NCI-H82 (cell line): ENCODE measurements around the gene PRKG1.
"Not testable (repeated sequence)": the region's sequence is repeated elsewhere in the genome, so short reads cannot be mapped to it uniquely, and the experiment has no call there.

ENCODE experiments used
- DNase-seq: peaks from one replicate; lab custom pipeline; 2025; lab: John Stamatoyannopoulos, UW

The PRKG1 gene

DNA sequence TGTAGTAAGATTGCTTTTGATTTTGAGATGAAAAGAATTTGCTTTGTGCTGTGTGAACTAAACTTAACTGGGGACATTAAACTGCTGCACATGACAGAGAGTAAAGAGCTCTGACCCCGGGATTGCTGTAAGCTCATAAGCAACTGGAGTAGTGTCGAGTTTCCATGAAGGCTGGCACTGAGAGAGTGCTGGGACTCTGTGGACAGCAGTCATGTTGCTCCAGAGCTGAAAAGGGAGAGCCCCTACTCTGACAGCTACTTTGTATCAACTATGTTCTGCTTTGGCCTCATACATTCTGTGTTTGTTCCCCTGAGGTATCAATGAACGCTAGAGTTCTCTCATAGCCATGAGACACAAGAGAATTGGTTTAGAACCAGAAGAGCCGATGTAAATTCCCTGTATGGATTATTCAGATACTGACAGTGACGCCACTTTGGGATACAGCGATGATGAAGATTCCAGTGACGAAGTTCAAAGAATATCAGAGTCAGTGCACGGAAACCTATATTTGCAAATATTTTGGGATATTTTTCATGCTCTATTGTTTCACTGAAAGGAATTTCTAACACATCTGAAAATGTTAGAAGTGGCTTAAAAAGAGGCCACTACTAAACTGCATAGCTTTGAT, 1053.9 kb downstream of the PRKG1 start:
- peak; percentile 81 for DNase-seq

DNA sequence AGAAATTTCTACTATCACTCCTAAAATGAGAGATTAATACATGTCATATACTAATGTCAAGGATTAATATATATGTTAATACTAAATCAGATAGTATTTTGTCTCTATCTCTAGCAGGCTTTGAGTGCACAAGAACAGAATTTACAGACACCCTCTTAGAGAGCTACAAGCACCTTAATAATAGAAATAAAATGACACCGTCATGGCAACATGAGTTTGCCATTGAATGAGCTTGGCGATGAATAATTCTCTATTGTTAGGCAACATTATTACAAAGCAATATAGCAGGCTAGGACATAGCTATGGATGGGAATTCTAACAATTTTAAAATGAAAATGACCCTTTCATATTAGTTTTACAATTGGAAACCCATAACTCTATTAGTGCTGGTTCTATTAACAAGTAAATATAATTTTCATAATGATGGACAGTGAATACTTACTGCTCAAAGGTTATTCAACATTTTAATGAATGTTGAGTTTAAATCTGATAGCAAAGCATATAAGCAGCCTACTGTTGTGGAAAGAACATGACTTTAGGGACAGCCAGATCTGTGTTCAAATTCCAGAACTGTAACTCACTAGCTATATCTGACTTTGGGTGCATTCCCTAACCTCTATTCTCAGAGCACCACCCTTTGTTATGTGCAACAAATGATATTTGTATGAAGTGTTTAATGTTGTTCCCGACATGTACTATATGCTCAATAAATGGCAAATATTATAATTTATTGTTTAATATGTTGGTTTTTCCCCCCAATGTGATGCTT, 1055.3 kb downstream of the PRKG1 start:
- DNase-seq, result no peak

- DNase-seq, result no peak
These were observed 1060.8 kb downstream of the PRKG1 start for GRCh38 chr10:52135101-52135500.

- peak; percentile 70 for DNase-seq
These were observed 1062.6 kb downstream of the PRKG1 start for GRCh38 chr10:52136921-52137320.

DNA sequence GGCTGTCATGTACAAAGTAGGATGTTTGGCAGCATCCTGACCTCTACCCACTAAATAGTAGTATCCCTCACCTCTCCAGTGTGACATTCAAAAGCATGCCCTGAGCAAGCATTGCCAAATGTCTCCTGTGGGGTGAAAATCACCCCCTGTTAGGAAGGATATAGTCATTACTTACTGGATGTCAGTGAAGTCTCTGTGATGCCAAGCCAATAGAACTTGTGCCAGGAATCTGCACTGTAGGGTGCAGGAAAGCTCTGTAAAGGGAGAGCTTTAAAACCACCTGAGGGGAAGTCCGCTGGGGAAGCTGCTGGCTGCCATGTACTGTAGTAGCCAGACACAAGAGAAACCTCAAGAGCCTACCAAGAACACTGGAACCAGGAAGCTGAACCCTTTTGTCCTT, 1069.1 kb downstream of the PRKG1 start:
- no peak for DNase-seq

GRCh38 chr10:52145636-52146035, 1071.3 kb downstream of the PRKG1 start:
- DNase-seq, result no peak

- DNase-seq, result no peak
These were observed 1072.5 kb downstream of the PRKG1 start for GRCh38 chr10:52146766-52147165.

DNA sequence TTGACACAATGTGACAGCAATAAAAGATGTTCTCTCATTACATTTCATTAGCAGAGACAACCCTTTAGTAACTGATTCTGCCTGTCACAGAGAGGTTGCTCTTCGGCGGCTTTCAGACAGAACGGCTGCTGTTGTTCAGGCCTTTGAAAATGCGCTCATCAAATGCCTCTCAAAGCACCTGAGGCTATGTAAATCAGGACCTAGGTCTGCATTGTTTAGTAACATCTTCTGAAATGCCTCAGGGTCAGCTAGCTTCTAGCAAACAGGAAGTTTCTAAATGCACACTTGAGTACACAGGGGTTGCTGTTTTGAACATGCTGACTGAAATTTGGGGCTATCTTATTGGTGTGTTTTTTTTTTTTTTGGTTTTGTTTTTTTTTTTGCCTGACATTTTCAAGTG, 1096.5 kb downstream of the PRKG1 start:
- no peak for DNase-seq

GRCh38 chr10:52172581-52172980, 1098.3 kb downstream of the PRKG1 start:
- DNase-seq, result peak; percentile 4

GRCh38 chr10:52185256-52185655, 1111.0 kb downstream of the PRKG1 start:
- DNase-seq, result no peak

DNA sequence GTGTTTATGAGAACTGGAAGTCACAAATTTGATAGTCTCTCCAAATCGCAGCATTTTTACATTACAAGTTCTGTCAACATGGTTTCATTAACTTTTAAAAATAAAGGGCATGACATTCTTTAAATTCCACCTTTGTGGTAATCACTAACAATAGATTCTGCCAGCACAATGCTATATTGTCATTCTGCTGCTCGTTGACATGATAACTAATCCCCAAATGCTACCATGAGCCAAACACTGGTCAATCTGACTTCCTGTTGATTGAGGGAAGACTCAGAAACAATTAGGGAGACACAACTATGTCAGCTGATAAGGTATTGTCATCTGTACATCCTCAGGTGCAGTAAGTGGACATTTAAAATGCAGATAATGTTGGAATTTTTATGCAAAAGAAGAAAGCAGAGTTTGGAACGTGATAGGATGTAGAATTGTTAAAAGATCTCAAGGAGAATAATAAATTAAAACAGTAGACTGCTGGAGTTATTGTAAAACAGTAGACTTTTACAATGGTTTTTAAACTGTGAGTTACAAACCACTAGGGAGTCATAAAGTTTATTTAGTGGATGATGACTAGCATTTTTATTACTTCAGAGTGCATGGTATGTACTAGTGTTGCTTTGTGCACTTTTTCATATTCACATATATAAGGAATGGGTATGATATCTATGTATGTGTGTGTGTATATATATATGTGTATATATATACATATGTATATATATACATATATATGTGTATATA, 1113.4 kb downstream of the PRKG1 start:
- DNase-seq, result no peak

DNA sequence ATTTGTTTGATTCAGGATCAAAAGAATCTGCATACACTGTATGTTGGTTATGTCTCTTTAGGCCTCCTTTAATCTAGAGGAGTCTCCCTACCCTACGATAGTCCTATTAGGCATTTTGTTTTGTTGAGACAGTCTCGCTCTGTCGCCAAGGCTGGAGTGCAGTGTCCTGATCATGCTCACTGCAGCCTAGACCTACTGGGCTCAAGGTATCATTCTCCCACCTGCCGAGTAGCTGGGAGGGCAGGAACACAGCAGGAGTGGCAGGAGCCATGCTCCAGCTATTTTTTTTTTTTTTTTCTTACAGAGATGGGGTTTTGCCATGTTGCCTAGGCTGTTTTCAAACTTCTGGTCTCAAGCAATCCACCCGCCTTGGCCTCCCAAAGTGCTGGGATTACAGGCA, 1116.8 kb downstream of the PRKG1 start:
- peak; percentile 20 for DNase-seq

- DNase-seq, result no peak
These were observed 1119.9 kb downstream of the PRKG1 start for GRCh38 chr10:52194191-52194590.

GRCh38 chr10:52194716-52195115, 1120.4 kb downstream of the PRKG1 start:
- no peak for DNase-seq

- no peak for DNase-seq
These were observed 1122.8 kb downstream of the PRKG1 start for GRCh38 chr10:52197098-52197497.

- DNase-seq, result no peak
These were observed 1124.3 kb downstream of the PRKG1 start for GRCh38 chr10:52198540-52198939.

- DNase-seq, result not testable (repeated sequence)
These were observed 1130.6 kb downstream of the PRKG1 start for GRCh38 chr10:52204906-52205305.

- DNase-seq, result no peak
These were observed 1134.1 kb downstream of the PRKG1 start for GRCh38 chr10:52208365-52208764.

GRCh38 chr10:52210161-52210560, 1135.9 kb downstream of the PRKG1 start:
- DNase-seq, result no peak

DNA sequence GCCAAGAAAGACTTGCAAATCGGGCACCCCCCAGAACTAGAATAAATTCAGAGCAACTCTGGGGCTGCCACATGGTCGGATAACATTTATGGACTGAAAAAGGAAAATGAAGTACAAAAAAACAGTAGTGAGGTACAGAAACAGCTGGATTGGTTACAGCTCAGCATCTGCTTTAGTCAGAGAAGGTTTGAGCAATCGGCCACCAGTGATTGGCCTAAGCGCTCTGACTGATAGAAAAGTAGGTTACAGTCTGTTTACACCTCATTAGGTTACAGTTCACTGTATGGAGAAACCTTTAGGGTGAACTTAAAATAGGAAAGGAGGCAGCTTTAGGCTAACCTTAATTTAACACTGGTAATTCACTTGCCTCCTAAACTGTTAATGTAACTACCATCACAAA, 1137.8 kb downstream of the PRKG1 start:
- DNase-seq, result no peak

- DNase-seq, result no peak
These were observed 1138.5 kb downstream of the PRKG1 start for GRCh38 chr10:52212802-52213201.

- DNase-seq, result peak; percentile 42
These were observed 1139.0 kb downstream of the PRKG1 start for GRCh38 chr10:52213321-52213752.
